PC-9 (cell line): ENCODE results near the gene MAP4K4. TPM values are rescaled to one million over a fixed set of nuclear protein-coding genes. Genes with fewer than 3 reads are reported as not detected.

Experiments used
- BruUV-seq: library from RNA; stranded (reverse); fragments of 400-500 nt; replicated peaks from 2 replicates; lab custom pipeline; 2021; lab: Mats Ljungman, UMichigan
- CTCF ChIA-PET: fragments of 300-600 bp; sonication (Branson Sonifier 250); formaldehyde crosslinking; loops from one replicate; lab custom pipeline; 2022; ENCODE audit warnings: antibody characterized with exemption; lab: Charles Lee
- POLR2A ChIA-PET: fragments of 300-600 bp; sonication (Branson Sonifier 250); formaldehyde crosslinking; loops from one replicate; lab custom pipeline; 2022; ENCODE audit warnings: antibody characterized with exemption; ENCODE audit not compliant: unreplicated experiment; lab: Charles Lee
- DNase-seq, 2 experiments: peaks; one replicate each; pipeline versions ENCODE4 v3.0.0 to v3.0.0-alpha.2; 2015 to 2022; ENCODE audit warnings: mixed read lengths in 1 of 2
- H2AFZ ChIP-seq: fragments of 200-600 bp; sonication (generic); 2 replicates; pipeline ENCODE4 v1.8.1; 2017; ENCODE audit warnings: antibody characterized with exemption
- H3F3A ChIP-seq: fragments of 200-600 bp; sonication (generic); 2 replicates; pipeline ENCODE4 v1.8.1; 2017; ENCODE audit warnings: antibody characterized with exemption, mild to moderate bottlenecking, low read depth; ENCODE audit not compliant: insufficient read depth
- H3K27ac ChIP-seq: fragments of 200-600 bp; sonication (generic); 2 replicates; pipeline ENCODE4 v1.6.1; 2016; ENCODE audit warnings: mixed run types
- H3K27me3 ChIP-seq: fragments of 200-600 bp; sonication (generic); 2 replicates; pipeline ENCODE4 v1.6.1; 2016; ENCODE audit warnings: low read depth, mixed run types; ENCODE audit not compliant: insufficient read depth
- H3K36me3 ChIP-seq: fragments of 200-600 bp; sonication (generic); 2 replicates; pipeline ENCODE4 v1.6.1; 2016; ENCODE audit warnings: low read depth, mixed run types
- H3K4me1 ChIP-seq: fragments of 200-600 bp; sonication (generic); replicated peaks from 2 replicates; pipeline ENCODE4 v1.6.1; 2016; ENCODE audit warnings: mixed run types; ENCODE audit not compliant: insufficient read depth
- H3K4me2 ChIP-seq: fragments of 200-600 bp; sonication (generic); 2 replicates; pipeline ENCODE4 v1.6.1; 2017; ENCODE audit warnings: mixed run types
- H3K4me3 ChIP-seq: fragments of 200-600 bp; sonication (generic); 2 replicates; pipeline ENCODE4 v1.6.1; 2016; ENCODE audit warnings: mixed run types
- H3K79me2 ChIP-seq: fragments of 200-600 bp; sonication (generic); 2 replicates; pipeline ENCODE4 v1.6.1; 2017; ENCODE audit warnings: low read depth, mixed run types
- H3K9me2 ChIP-seq: fragments of 200-600 bp; sonication (generic); 2 replicates; pipeline ENCODE4 v1.8.1; 2017; ENCODE audit warnings: mild to moderate bottlenecking; ENCODE audit not compliant: insufficient read depth
- H3K9me3 ChIP-seq: fragments of 200-600 bp; sonication (generic); 2 replicates; pipeline ENCODE4 v1.8.1; 2016; ENCODE audit warnings: low read depth; ENCODE audit not compliant: insufficient read depth
- H4K20me1 ChIP-seq: fragments of 200-600 bp; sonication (generic); 2 replicates; pipeline ENCODE4 v1.8.1; 2017; ENCODE audit not compliant: insufficient read depth
- EZH2 ChIP-seq: fragments of 200-600 bp; sonication (generic); IDR thresholded peaks from 2 replicates; pipeline ENCODE4 v1.8.0; 2017; ENCODE audit warnings: antibody characterized with exemption, low read depth
- intact Hi-C: fragments of 100-400 bp; cut with micrococcal nuclease; formaldehyde crosslinking; loops from one replicate; pipeline ENCODE4 v1.10.0; 2022; ENCODE audit not compliant: unreplicated experiment
- total RNA-seq: library from RNA; stranded (reverse); gene quantifications from 2 replicates; pipeline ENCODE4 v1.2.3, GENCODE V29; 2021
- TF ChIP-seq, protein P1 (sequence below): fragments of 200-600 bp; sonication (generic); conservative IDR thresholded peaks from 2 replicates; pipeline ENCODE4 v1.6.1; 2017; ENCODE audit warnings: mixed run types, antibody characterized with exemption, mild to moderate bottlenecking, moderate library complexity

Gene MAP4K4
- total RNA-seq, 1 experiment from 2014 or later, result 129 TPM

DNA sequence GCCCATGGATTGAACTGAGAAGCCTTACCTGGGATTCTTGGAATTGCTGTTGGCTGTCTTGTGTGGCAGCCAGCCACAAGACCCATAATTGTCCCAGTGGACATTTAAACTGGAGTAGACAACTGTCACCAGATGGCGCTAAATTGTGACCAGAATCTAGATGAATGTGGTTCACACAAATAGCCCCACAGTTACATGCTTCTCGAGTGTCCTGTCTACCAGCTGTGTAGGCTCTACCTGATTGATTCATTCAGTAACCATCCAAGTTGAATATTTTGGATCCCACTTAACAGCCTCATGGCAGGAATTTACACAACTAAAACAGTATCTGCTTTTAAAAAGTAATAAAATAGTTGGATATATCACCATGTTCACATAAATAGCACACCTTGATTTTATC, 73.2 kb downstream of the MAP4K4 start:
- Histone ChIP-seq H3K4me1 (peaks cover 38% of the 10 kb centered on the region), H2AFZ (no peak overlapping the region), H3K4me3 (no peak overlapping the region), H3K27me3 (no peaks in the 10 kb centered on the region), H3F3A (peaks cover 23% of the 10 kb centered on the region; the same call in 1 of the 2 replicates), H3K4me2 (no peak overlapping the region), H3K9me2 (no peaks in the 10 kb centered on the region), H3K9me3 (no peaks in the 10 kb centered on the region), H3K79me2 (peaks cover 100% of the 10 kb centered on the region), H4K20me1 (peaks cover 39% of the 10 kb centered on the region), H3K36me3 (no peaks in the 10 kb centered on the region), H3K27ac (peak overlapping the region; percentile 16; the same call in 1 of the 2 replicates)
- CTCF ChIA-PET, result interaction anchor here (0.6 to 1.1 kb wide), 5 partner anchors 27 to 555 kb away, joined by 3 to 6 read pairs (median 3); partner anchors contain the start of gene MAP4K4
- TF ChIP-seq EZH2, result no peak
- TF ChIP-seq, protein P1, sequence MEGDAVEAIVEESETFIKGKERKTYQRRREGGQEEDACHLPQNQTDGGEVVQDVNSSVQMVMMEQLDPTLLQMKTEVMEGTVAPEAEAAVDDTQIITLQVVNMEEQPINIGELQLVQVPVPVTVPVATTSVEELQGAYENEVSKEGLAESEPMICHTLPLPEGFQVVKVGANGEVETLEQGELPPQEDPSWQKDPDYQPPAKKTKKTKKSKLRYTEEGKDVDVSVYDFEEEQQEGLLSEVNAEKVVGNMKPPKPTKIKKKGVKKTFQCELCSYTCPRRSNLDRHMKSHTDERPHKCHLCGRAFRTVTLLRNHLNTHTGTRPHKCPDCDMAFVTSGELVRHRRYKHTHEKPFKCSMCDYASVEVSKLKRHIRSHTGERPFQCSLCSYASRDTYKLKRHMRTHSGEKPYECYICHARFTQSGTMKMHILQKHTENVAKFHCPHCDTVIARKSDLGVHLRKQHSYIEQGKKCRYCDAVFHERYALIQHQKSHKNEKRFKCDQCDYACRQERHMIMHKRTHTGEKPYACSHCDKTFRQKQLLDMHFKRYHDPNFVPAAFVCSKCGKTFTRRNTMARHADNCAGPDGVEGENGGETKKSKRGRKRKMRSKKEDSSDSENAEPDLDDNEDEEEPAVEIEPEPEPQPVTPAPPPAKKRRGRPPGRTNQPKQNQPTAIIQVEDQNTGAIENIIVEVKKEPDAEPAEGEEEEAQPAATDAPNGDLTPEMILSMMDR, result peak; percentile 55
- DNase-seq, result peak; percentile 17 to 55
- intact Hi-C loops, result no loop called here
- POLR2A ChIA-PET, result no interaction called here
- no TSS peak for BruUV-seq

DNA sequence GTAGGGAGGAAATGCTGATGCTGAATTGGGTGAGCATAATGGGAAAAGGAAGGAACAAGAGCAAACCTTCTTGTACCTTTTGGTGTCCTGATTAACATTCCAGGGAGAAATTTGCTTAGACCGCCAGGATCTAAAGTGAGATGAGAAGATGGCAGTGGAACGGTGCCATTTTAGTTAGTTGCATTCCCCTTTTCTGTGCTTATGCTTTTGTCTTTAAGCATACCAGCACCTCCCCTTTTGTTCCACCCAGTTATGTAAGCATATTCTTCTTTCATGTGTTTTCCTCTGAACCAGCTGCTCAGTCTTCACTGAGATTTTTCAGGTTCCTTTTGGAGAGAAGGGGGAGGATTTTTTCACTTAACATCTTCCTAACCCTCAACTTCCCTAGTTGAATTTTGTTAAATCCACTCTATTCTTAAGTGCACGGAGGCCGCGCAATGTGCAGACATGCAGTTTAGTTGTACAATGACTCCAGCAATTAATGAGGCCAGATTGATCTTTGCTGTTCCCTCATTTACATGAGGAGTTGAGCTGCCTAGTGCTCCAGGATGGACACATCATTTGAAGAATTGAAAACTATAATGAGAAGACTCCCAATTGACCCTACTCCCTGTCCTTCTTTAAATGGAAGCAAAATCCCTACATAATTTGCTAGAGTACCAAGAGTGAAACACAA, 73.9 kb downstream of the MAP4K4 start:
- Histone ChIP-seq H3K4me2 (no peak overlapping the region), H3K4me3 (no peak overlapping the region), H2AFZ (no peak overlapping the region), H3K9me3 (no peaks in the 10 kb centered on the region), H3K27me3 (no peaks in the 10 kb centered on the region), H3K27ac (peak overlapping the region; percentile 16; the same call in 1 of the 2 replicates), H4K20me1 (peaks cover 43% of the 10 kb centered on the region), H3K79me2 (peaks cover 100% of the 10 kb centered on the region), H3K36me3 (no peaks in the 10 kb centered on the region), H3K9me2 (no peaks in the 10 kb centered on the region), H3K4me1 (peaks cover 31% of the 10 kb centered on the region), H3F3A (peaks cover 16% of the 10 kb centered on the region; the same call in 1 of the 2 replicates)
- DNase-seq, result no peak
- no TSS peak for BruUV-seq
- intact Hi-C loops, result no loop called here
- POLR2A ChIA-PET, result no interaction called here
- CTCF ChIA-PET, result interaction anchor here (0.6 to 1.1 kb wide), 4 partner anchors 26 to 555 kb away, joined by 3 to 6 read pairs (median 4); no protein-coding TSS in a partner anchor
- TF ChIP-seq EZH2, result no peak
- TF ChIP-seq, protein P1, result no peak

DNA sequence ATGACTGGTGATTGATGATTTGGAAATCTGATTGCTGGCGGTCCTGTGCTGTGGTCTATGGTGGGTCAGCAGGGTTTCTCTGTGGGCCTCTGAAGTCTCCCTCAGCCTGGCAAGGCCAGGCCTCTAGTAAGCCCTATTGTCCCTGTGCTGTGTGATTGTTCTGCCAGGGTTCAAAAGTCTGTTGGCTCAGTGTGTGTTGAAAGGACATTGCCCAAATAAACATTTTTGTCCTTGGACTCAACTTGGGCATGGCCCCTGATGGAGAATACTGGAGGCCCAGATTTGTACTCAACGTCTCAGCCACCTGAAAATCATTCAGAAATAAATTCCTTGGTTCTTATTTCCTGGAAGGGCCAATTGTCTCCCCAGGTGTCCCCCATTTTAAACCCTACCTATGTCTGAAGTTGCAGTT, 74.4 kb downstream of the MAP4K4 start:
- Histone ChIP-seq H3K27ac (no peak overlapping the region), H3K79me2 (peaks cover 100% of the 10 kb centered on the region), H4K20me1 (peaks cover 39% of the 10 kb centered on the region), H3K4me2 (no peak overlapping the region), H3K9me3 (no peaks in the 10 kb centered on the region), H2AFZ (no peak overlapping the region), H3F3A (peaks cover 11% of the 10 kb centered on the region; the same call in 1 of the 2 replicates), H3K4me3 (no peak overlapping the region), H3K4me1 (peaks cover 26% of the 10 kb centered on the region), H3K27me3 (no peaks in the 10 kb centered on the region), H3K9me2 (no peaks in the 10 kb centered on the region), H3K36me3 (no peaks in the 10 kb centered on the region)
- no peak for DNase-seq
- ChIA-PET POLR2A (no interaction called here), CTCF (interaction anchor here (0.6 kb wide), 1 partner anchor 385 kb away, joined by 5 read pairs; the partner anchor contains the start of gene CREG2)
- intact Hi-C loops, result no loop called here
- no TSS peak for BruUV-seq
- no peak for TF ChIP-seq EZH2
